Testis (tissue), 3 donors: Measurements from ENCODE around the gene NEXN. TPM values are rescaled to one million over a fixed set of nuclear protein-coding genes. Genes with fewer than 3 reads are reported as not detected.

Experiments
- DNase-seq: peaks from one replicate; pipeline ENCODE4 v3.0.0-alpha.2; 2019
- H3K27ac ChIP-seq, 2 donors: fragments of 200-600 bp; sonication (generic); one replicate each; pipeline ENCODE4 v1.5.1; 2019
- H3K27me3 ChIP-seq: fragments of 200-600 bp; sonication (generic); one replicate; pipeline ENCODE4 v1.5.1; 2019
- H3K36me3 ChIP-seq: fragments of 200-600 bp; sonication (generic); one replicate; pipeline ENCODE4 v1.5.1; 2017; ENCODE audit warnings: low read depth; ENCODE audit errors: missing control alignments
- H3K4me1 ChIP-seq: fragments of 200-600 bp; sonication (generic); one replicate; pipeline ENCODE4 v1.5.1; 2019
- H3K4me3 ChIP-seq, 2 donors: fragments of 200-600 bp; sonication (generic); one replicate each; pipeline ENCODE4 v1.5.1; 2017 to 2019
- H3K9me3 ChIP-seq: fragments of 200-600 bp; sonication (generic); one replicate; pipeline ENCODE4 v1.5.1; 2017
- CTCF ChIP-seq, 3 experiments: fragments of 450-650 bp in 2 of 3; fragments of 200-600 bp in 1 of 3; sonication (generic) in 1 of 3; IDR thresholded peaks; one replicate each; pipeline ENCODE4 v1.5.1; 2016 to 2019; ENCODE audit warnings: antibody characterized with exemption in 3 of 3, mild to moderate bottlenecking in 2 of 3, moderate library complexity in 1 of 3
- POLR2A ChIP-seq: fragments of 450-650 bp; IDR thresholded peaks from one replicate; pipeline ENCODE4 v1.6.1; 2017; ENCODE audit warnings: antibody characterized with exemption, mild to moderate bottlenecking, moderate library complexity
- WGBS, 2 donors: methylation state at CpG; one replicate each; pipeline ENCODE4 v1.1.5; 2018; 5-methylcytosine and 5-hydroxymethylcytosine counted together
- intact Hi-C: fragments of 100-400 bp; cut with DNase I; formaldehyde crosslinking; loops from one replicate; pipeline ENCODE4 v1.15.1; 2023; ENCODE audit warnings: low total_unique reads
- polyA plus RNA-seq: library from polyadenylated mRNA; stranded (reverse); fragments of 350-450 nt; fragmentation: Illumina TruSeq; extraction: RNeasy Lipid Tissue Mini Kit (QIAGEN cat#74804); gene quantifications from one replicate; pipeline ENCODE4 v1.2.3, GENCODE V29; 2014; ENCODE audit warnings: low read depth, low replicate concordance; ENCODE audit not compliant: insufficient read depth
- total RNA-seq, 2 donors: library from RNA; depleted of rRNA; stranded (reverse); fragments of >200 nt; gene quantifications; one replicate each; pipeline ENCODE4 v1.2.3, GENCODE V29; 2016

NEXN gene
- total and polyA plus RNA-seq, 3 donors from 2014 or later, result 2.5 to 10.6 (median 4.6) TPM

GRCh38 chr1:77866296-77866695 is 22.1 kb upstream of the NEXN start:
- H3K27ac ChIP-seq, result no peak overlapping the region
- H3K9me3 ChIP-seq, result no peaks in the 10 kb centered on the region
- no peaks in the 10 kb centered on the region for H3K27me3 ChIP-seq
- 83 to 88% methylated on average over 4 of the region's 4 CpGs for WGBS, 2 donors
- H3K36me3 ChIP-seq, result no peaks in the 10 kb centered on the region
- no peak for DNase-seq
- intact Hi-C loops, result no loop called here
- no peaks in the 10 kb centered on the region for H3K4me1 ChIP-seq
- TF ChIP-seq CTCF (IDR thresholded peaks at IDR 0.05) (no peak), POLR2A (no peak)
- no peak overlapping the region for H3K4me3 ChIP-seq

DNA sequence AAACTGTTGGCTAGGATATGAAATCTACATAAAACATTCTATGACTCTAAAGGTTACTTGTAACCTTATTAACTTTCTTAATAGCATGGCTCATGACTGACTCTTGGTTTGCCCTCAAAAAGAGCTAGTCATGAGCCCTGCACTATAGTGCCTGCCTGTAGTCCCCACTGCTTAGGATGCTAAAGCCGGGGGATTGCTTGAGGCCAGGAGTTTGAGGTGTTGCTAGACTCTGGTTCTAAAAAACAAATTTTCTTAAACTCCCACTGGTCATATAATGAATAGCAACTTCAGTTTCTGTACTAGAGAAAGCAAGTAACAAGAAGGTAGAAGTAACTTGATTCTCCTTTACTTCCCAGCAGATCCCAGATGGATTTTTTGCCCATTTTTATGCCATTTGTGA is 15.8 kb upstream of the NEXN start:
- Histone ChIP-seq H3K4me1 (no peaks in the 10 kb centered on the region), H3K27ac (no peak overlapping the region), H3K4me3 (no peak overlapping the region), H3K36me3 (no peaks in the 10 kb centered on the region), H3K9me3 (no peaks in the 10 kb centered on the region), H3K27me3 (no peaks in the 10 kb centered on the region)
- intact Hi-C loops, result no loop called here
- no peak for TF ChIP-seq CTCF (IDR thresholded peaks at IDR 0.05)
- TF ChIP-seq POLR2A, result no peak
- WGBS, 2 donors, result 87 to 96% methylated on average over 1 of the region's 1 CpG
- no peak for DNase-seq

DNA sequence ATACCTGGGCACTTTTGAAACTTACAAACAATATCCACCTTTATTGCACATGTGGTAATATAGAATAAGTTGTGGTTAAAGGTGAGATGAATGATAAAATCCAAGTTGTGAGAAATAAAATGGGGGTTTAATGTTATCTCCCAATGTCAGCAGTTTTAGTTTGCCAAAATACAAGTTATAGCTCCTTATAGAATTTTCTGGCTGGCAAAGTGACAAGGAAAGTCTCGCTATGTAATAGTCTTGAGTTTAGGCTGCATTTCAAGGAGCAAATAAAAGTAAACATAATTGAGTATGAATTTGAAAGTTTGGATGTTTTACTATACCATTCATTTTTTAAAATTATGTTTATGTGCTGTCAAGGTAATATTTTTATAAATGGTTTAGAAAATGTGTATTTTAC is 15.0 kb upstream of the NEXN start:
- intact Hi-C loops, result no loop called here
- Histone ChIP-seq H3K27ac (no peak overlapping the region), H3K27me3 (no peaks in the 10 kb centered on the region), H3K4me1 (no peaks in the 10 kb centered on the region), H3K9me3 (no peaks in the 10 kb centered on the region), H3K4me3 (no peak overlapping the region), H3K36me3 (no peaks in the 10 kb centered on the region)
- TF ChIP-seq POLR2A (no peak), CTCF (IDR thresholded peaks at IDR 0.05) (no peak)
- DNase-seq, result no peak
- WGBS, 2 donors, result 52 to 96% methylated on average over 1 of the region's 1 CpG

DNA sequence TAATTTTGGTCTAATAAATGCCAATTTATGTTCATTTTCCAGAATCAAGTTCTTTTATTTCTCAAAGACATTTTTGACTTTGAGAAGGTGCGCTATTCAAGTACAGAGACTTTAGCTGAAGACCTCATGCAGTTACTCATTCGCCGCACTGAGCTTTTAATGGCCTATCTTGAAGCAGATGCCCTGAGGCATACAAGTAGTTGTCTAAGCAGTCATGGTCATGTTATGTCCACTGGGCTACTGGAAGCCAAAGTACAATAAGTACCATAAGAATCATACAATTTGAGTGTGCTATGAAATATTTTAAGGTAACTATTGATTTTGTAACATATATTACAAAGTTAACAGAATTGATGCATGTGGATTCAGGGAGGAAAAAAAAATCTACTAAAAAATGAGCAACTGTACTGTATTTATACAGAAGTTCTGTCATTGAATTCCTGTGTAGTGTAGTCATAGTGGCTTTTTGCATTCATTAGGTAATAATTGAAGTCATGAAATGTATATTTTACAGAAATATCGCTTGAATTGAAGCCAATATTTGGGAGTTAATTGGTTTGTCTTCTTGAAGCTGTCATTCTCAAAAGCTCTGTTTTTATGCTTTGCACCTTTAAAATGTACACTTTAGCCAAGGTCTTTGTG is 13.5 kb upstream of the NEXN start:
- intact Hi-C loops, result no loop called here
- no peak overlapping the region for H3K27ac ChIP-seq
- H3K4me3 ChIP-seq, result no peak overlapping the region
- DNase-seq, result no peak
- no peaks in the 10 kb centered on the region for H3K36me3 ChIP-seq
- TF ChIP-seq POLR2A, result no peak
- no peak for TF ChIP-seq CTCF (IDR thresholded peaks at IDR 0.05)
- H3K9me3 ChIP-seq, result no peaks in the 10 kb centered on the region
- 98 to 99% methylated on average over 4 of the region's 4 CpGs for WGBS, 2 donors
- H3K4me1 ChIP-seq, result no peaks in the 10 kb centered on the region
- no peaks in the 10 kb centered on the region for H3K27me3 ChIP-seq

DNA sequence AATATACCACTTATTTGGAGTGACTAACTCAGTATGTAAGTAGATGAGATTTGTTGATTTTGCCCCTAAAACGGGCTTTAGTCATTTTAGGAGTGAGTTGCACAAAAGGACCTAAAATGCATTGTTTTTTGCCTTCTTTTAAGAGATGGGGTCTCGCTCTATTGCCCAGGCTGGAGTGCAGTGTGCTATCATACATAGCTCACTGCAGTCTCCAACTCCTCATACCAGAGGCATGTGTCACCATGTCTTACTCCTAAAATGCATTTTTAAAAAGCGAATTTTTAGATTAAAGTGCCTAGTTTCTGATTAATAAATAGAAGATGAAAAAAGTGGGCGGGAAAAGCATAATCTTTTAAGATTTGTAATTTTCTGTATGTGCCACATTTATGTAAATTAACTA is 11.5 kb upstream of the NEXN start:
- 90 to 97% methylated on average over 4 of the region's 4 CpGs for WGBS, 2 donors
- Histone ChIP-seq H3K9me3 (no peaks in the 10 kb centered on the region), H3K27ac (no peak overlapping the region), H3K27me3 (no peaks in the 10 kb centered on the region), H3K4me1 (no peaks in the 10 kb centered on the region), H3K4me3 (no peak overlapping the region), H3K36me3 (no peaks in the 10 kb centered on the region)
- TF ChIP-seq CTCF (IDR thresholded peaks at IDR 0.05), result no peak
- TF ChIP-seq POLR2A, result no peak
- DNase-seq, result no peak
- intact Hi-C loops, result no loop called here
